Spleen (tissue), 7 donors: ENCODE results near the gene SMG9.

Experiments
- POLR2A ChIP-seq, 3 donors: fragments of 450-650 bp; IDR thresholded peaks; one replicate each; pipeline ENCODE4 v1.5.1; 2017; ENCODE audit warnings: antibody characterized with exemption in 3 of 3, mild to moderate bottlenecking in 1 of 3
- TF ChIP-seq, protein P1 (sequence below), 11 experiments: fragments of 200-600 bp in 7 of 11; fragments of 450-650 bp in 4 of 11; sonication (generic) in 4 of 11; IDR thresholded peaks in 8 of 11; conservative IDR thresholded peaks in 3 of 11; 1 replicate in 7 of 11; 2 replicates in 4 of 11; pipeline versions ENCODE4 v1.4.0 to v1.8.0; 2016 to 2021; ENCODE audit warnings: antibody characterized with exemption in 11 of 11, inconsistent platforms in 4 of 11, mild to moderate bottlenecking in 1 of 11
- donor health status: DM: no; HTN: no; CAD: no; lungs with moderate emphysema.
- donor health status: DM: no; HTN: no; CAD: no.
- donor health status: DM: no; HTN: no; CAD: no.

DNA sequence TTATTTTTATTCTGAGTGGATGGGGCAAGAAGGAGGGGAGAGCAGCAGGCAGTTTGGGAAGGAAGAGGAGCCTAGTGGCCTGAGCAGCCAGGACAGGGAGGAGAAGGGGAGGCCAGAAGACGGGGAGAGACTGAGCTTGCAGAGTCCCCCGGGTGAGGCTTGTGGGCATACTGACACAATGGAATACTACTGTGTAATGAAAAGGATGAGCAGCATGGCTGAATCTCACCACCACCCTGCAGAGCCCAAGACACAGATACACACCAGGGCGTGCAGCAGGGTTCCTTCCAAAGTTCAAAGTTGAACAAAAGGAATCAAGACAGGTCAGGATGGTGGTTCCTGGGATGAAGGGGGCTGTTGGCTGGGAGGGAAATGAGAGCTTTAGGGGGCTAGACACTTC is 8.1 kb upstream of the SMG9 start:
- TF ChIP-seq, protein P1, sequence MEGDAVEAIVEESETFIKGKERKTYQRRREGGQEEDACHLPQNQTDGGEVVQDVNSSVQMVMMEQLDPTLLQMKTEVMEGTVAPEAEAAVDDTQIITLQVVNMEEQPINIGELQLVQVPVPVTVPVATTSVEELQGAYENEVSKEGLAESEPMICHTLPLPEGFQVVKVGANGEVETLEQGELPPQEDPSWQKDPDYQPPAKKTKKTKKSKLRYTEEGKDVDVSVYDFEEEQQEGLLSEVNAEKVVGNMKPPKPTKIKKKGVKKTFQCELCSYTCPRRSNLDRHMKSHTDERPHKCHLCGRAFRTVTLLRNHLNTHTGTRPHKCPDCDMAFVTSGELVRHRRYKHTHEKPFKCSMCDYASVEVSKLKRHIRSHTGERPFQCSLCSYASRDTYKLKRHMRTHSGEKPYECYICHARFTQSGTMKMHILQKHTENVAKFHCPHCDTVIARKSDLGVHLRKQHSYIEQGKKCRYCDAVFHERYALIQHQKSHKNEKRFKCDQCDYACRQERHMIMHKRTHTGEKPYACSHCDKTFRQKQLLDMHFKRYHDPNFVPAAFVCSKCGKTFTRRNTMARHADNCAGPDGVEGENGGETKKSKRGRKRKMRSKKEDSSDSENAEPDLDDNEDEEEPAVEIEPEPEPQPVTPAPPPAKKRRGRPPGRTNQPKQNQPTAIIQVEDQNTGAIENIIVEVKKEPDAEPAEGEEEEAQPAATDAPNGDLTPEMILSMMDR (IDR thresholded peaks at IDR 0.05 in 8 of 11, conservative IDR thresholded peaks at IDR 0.05 in 3 of 11) = no peak
- no peak for TF ChIP-seq POLR2A (IDR thresholded peaks at IDR 0.05)
